ENCODE results near the gene IL1R1.
A peak's percentile ranks its signal among the peaks of the same experiment; 100 is the strongest.
"Not testable (repeated sequence)": the region's sequence is repeated elsewhere in the genome, so short reads cannot be mapped to it uniquely, and the experiment has no call there.

The IL1R1 gene

GRCh38 chr2:102103284-102103683 is 39.3 kb upstream of the IL1R1 start:
- no peak overlapping the region for H3K27ac ChIP-seq
- H3K4me3 ChIP-seq = no peak overlapping the region
- no peaks in the 10 kb centered on the region for H3K9me3 ChIP-seq
- TF ChIP-seq CTCF (IDR thresholded peaks at IDR 0.05) = no peak
- H3K4me1 ChIP-seq = peaks cover 0 to 22% (median 5%) of the 10 kb centered on the region in 4 donors
- DNase-seq = no peak
- no peaks in the 10 kb centered on the region for H3K36me3 ChIP-seq
- H3K27me3 ChIP-seq = no peaks in the 10 kb centered on the region
- intact Hi-C loops (cut with DNase I; ENCODE audit: low total_unique reads) = no loop called here

GRCh38 chr2:102103992-102104871 is 38.3 kb upstream of the IL1R1 start:
- intact Hi-C loops (cut with DNase I; ENCODE audit: low total_unique reads) = no loop called here
- Histone ChIP-seq H3K36me3 (no peaks in the 10 kb centered on the region), H3K4me1 (peaks cover 0 to 22% (median 5%) of the 10 kb centered on the region in 4 donors), H3K9me3 (no peaks in the 10 kb centered on the region), H3K27ac (peak overlapping the region; percentile 74), H3K4me3 (peak overlapping the region; percentile 47 to 51), H3K27me3 (no peaks in the 10 kb centered on the region)
- peak; percentile 87 to 89 for DNase-seq
- no peak for TF ChIP-seq CTCF (IDR thresholded peaks at IDR 0.05)

GRCh38 chr2:102106133-102106556 is 36.4 kb upstream of the IL1R1 start:
- H3K4me1 ChIP-seq = peaks cover 0 to 34% (median 5%) of the 10 kb centered on the region in 4 donors
- TF ChIP-seq CTCF (IDR thresholded peaks at IDR 0.05) = no peak
- intact Hi-C loops (cut with DNase I; ENCODE audit: low total_unique reads) = no loop called here
- H3K9me3 ChIP-seq = no peaks in the 10 kb centered on the region
- no peaks in the 10 kb centered on the region for H3K36me3 ChIP-seq
- H3K27me3 ChIP-seq = no peaks in the 10 kb centered on the region
- no peak overlapping the region for H3K4me3 ChIP-seq
- no peak overlapping the region for H3K27ac ChIP-seq
- DNase-seq = no peak

- H3K27me3 ChIP-seq; DNase-seq; H3K36me3 ChIP-seq; H3K9me3 ChIP-seq; H3K4me3 ChIP-seq; intact Hi-C loops (cut with DNase I; ENCODE audit: low total_unique reads); H3K27ac ChIP-seq: not testable (repeated sequence)
- H3K4me1 ChIP-seq = peaks cover 0 to 39% (median 5%) of the 10 kb centered on the region in 4 donors
Observed at GRCh38 chr2:102106813-102107740, 35.5 kb upstream of the IL1R1 start.

- Histone ChIP-seq H3K9me3 (no peaks in the 10 kb centered on the region), H3K27me3 (no peaks in the 10 kb centered on the region), H3K27ac (no peak overlapping the region), H3K36me3 (no peaks in the 10 kb centered on the region), H3K4me3 (no peak overlapping the region), H3K4me1 (peaks cover 0 to 39% (median 5%) of the 10 kb centered on the region in 4 donors)
- TF ChIP-seq CTCF (IDR thresholded peaks at IDR 0.05) = no peak
- DNase-seq = no peak
- intact Hi-C loops (cut with DNase I; ENCODE audit: low total_unique reads) = no loop called here
Observed at GRCh38 chr2:102107741-102108070, 34.8 kb upstream of the IL1R1 start.

GRCh38 chr2:102109016-102109415 is 33.5 kb upstream of the IL1R1 start:
- intact Hi-C loops (cut with DNase I; ENCODE audit: low total_unique reads) = no loop called here
- no peak for TF ChIP-seq CTCF (IDR thresholded peaks at IDR 0.05)
- no peaks in the 10 kb centered on the region for H3K27me3 ChIP-seq
- no peak overlapping the region for H3K27ac ChIP-seq
- H3K4me1 ChIP-seq = peaks cover 0 to 34% (median under 1%) of the 10 kb centered on the region in 4 donors
- no peaks in the 10 kb centered on the region for H3K36me3 ChIP-seq
- DNase-seq = no peak
- no peak overlapping the region for H3K4me3 ChIP-seq
- H3K9me3 ChIP-seq = no peaks in the 10 kb centered on the region
